RWPE1 (cell line): ENCODE data around the gene GRB10.

ENCODE experiments used
- CTCF ChIA-PET: fragments of 350-600 bp; sonication (Branson Sonifier 250); formaldehyde crosslinking; extraction: SDS; loops from one replicate; lab custom pipeline; 2021; lab: Yijun Ruan, JAX
- POLR2A ChIA-PET: fragments of 400-600 bp; formaldehyde crosslinking; extraction: SDS; loops from one replicate; lab custom pipeline; 2020; ENCODE audit warnings: antibody characterized with exemption; ENCODE audit not compliant: low non-redundant PET; lab: Yijun Ruan, JAX
- DNase-seq: peaks from one replicate; pipeline ENCODE4 v3.0.0; 2012; ENCODE audit warnings: low spot score
- H3K27ac ChIP-seq: fragments of 450-650 bp; 2 replicates; pipeline ENCODE4 v1.5.1; 2017
- TF ChIP-seq, protein P1 (sequence below): fragments of 450-650 bp; conservative IDR thresholded peaks from 2 replicates; pipeline ENCODE4 v1.5.1; 2017; ENCODE audit warnings: low read depth, mild to moderate bottlenecking

Gene GRB10

DNA sequence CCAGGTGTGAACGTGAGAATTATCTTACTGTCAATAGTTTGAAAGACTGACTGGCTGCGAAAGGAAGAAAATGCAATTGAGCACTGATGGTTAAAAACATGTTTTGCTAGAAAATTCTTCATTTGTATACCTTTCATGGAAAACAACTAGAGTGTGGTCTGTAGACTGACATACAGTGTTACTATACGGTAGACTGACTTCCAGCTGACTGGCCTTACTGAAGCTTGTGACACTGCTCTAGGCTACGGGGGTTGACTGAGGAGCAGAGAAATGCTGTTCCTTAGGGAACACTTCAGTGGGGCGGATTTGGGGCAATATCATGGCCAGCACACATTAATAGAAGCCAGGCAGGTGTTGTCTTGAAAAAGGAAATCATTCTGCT is 191.6 kb downstream of the GRB10 start:
- ChIA-PET CTCF (interaction anchor here (1.4 kb wide), 1 partner anchor 42 kb away, joined by 4 read pairs; no protein-coding TSS in a partner anchor), POLR2A (no interaction called here)
- TF ChIP-seq, protein P1, sequence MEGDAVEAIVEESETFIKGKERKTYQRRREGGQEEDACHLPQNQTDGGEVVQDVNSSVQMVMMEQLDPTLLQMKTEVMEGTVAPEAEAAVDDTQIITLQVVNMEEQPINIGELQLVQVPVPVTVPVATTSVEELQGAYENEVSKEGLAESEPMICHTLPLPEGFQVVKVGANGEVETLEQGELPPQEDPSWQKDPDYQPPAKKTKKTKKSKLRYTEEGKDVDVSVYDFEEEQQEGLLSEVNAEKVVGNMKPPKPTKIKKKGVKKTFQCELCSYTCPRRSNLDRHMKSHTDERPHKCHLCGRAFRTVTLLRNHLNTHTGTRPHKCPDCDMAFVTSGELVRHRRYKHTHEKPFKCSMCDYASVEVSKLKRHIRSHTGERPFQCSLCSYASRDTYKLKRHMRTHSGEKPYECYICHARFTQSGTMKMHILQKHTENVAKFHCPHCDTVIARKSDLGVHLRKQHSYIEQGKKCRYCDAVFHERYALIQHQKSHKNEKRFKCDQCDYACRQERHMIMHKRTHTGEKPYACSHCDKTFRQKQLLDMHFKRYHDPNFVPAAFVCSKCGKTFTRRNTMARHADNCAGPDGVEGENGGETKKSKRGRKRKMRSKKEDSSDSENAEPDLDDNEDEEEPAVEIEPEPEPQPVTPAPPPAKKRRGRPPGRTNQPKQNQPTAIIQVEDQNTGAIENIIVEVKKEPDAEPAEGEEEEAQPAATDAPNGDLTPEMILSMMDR: no peak
- H3K27ac ChIP-seq: no peak overlapping the region
- no peak for DNase-seq

DNA sequence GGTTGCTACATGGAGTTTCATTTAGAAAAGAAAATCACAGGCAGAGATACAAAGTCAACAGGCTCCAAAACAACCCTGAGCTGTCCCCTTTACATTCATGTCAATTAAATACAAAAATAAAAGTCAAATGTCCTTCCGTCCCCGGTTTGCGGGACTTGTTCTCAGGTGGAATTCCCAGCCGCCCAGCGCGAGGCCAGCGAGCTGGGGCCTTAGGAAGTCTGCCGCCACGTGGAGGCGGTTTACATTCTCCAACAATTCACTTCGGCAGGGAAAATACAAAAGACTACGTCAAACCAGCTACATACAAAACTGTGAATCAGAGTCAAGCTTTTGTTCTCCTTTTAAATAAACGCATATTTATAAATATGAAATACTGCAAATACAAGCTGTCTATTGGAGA is 192.2 kb downstream of the GRB10 start:
- no peak for DNase-seq
- TF ChIP-seq, protein P1: no peak
- H3K27ac ChIP-seq: no peak overlapping the region
- POLR2A ChIA-PET: no interaction called here
- CTCF ChIA-PET: no interaction called here

DNA sequence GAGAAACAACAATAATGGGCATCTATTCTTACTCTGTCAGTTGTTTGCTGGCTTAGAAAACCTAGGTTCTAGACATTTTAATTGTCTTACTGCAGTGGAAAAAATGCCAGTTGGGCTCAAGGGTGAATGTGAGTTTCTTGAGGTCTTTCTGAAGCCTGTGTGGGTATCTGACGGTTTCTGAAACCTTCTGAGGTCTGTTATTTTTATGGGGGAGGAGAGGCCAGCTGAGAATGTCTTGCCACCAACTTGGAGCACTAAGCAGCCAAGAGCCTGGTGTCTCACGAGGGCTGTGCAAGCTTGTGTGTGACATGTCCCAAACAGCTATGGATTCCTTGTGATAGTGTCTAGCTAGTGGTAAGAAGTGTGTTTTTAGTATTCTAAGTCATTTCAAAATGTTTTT is 193.3 kb downstream of the GRB10 start:
- CTCF ChIA-PET: interaction anchor here (0.6 to 0.9 kb wide), 2 partner anchors 82 to 84 kb away, joined by 3 read pairs; no protein-coding TSS in a partner anchor
- POLR2A ChIA-PET: no interaction called here
- TF ChIP-seq, protein P1: no peak
- DNase-seq: no peak
- H3K27ac ChIP-seq: no peak overlapping the region

DNA sequence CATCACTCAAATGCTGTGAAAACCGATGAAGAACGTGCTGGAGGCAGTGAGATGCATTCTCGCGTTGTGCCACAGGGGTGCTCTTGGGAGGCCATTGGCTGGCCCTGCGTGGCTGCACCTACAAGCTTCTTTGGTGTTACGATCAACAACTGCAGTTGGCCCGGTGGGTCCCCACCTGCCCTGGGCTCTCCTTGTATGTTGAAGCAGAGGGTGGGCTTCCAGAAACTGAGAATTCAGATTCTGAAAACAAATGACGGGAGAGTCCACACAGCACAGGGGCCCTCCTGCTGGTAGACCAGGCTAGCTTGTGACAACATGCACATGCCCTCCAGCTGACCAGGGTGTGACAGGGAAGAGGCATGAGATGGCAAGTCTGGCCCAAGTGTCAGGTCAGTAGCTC is 193.8 kb downstream of the GRB10 start:
- TF ChIP-seq, protein P1: no peak
- DNase-seq: no peak
- no peak overlapping the region for H3K27ac ChIP-seq
- POLR2A ChIA-PET: no interaction called here
- CTCF ChIA-PET: interaction anchor here (0.6 to 0.9 kb wide), 4 partner anchors 20 to 84 kb away, joined by 3 to 4 read pairs (median 4); no protein-coding TSS in a partner anchor

DNA sequence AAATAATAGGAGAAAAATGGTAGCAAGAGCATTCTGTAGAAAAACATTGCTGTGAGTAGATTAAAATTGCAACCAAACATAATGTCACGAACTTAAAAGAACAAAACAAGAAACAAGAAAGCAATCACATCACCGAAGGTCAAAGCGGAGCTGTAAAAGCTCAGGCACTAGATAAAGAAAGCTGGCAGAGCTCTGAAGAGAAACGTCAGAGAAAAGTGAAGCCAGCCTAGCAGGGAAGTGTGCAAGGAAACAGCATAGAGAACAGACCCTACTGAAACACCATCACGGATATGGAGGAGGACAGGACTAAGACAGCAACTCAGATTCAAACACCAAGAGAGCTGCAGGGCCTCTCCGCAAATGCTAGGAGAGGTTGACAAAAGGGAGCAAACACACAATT is 195.0 kb downstream of the GRB10 start:
- POLR2A ChIA-PET: no interaction called here
- H3K27ac ChIP-seq: no peak overlapping the region
- CTCF ChIA-PET: interaction anchor here (1.0 kb wide), 1 partner anchor 119 kb away, joined by 3 read pairs; no protein-coding TSS in a partner anchor
- TF ChIP-seq, protein P1: no peak
- no peak for DNase-seq

DNA sequence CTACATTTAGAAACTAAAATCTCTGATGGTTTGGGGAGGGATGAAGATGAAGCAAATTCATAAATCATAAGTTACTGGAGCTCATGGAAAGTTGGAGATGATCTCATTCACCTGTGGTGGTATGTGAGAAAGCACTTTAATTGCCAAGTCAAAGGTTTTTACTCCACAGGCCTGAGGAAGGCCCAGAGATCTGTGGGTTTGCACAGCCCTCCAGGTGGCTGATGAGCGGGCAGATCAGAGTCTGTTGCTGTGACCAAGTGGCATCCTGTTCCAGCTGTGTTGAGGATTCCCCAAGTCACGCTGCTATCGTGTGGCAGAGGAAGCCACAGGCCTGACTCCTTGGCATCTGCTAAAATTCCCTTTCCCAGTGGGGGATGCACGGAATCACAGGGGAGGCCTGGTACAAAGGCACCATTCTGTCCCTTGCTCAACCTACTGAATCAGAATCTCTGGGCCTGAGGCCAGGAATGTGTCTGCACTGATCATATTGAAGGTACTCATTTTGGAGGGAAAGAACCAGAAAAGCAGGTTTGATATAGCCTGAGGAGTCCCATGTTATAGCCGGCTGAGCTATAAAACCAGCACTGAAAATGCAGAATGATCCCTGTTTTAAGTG is 197.8 kb downstream of the GRB10 start:
- peak; percentile 77 for DNase-seq
- POLR2A ChIA-PET: no interaction called here
- TF ChIP-seq, protein P1: no peak
- H3K27ac ChIP-seq: no peak overlapping the region
- CTCF ChIA-PET: interaction anchor here (0.6 to 0.8 kb wide), 2 partner anchors 12 to 109 kb away, joined by 3 to 4 read pairs; no protein-coding TSS in a partner anchor
